DLD1 (cell line): ENCODE results near the gene CXorf65.

Experiments used
- in situ Hi-C: cut with HindIII; loops from 2 replicates; pipeline ENCODE4 v1.10.0; 2017; ENCODE audit warnings: low sequenced_read_pairs

Gene CXorf65

GRCh38 chrX:71068044-71068918 is 38.3 kb downstream of the CXorf65 start, which contains the start of gene SNX12:
SNX12 (minus strand) TSS chrX:71068334; CDS start chrX:71068306, 28 bp downstream.
- in situ Hi-C loops, result no loop called here

- in situ Hi-C loops, result no loop called here
Measured at GRCh38 chrX:71067712-71068043, 38.9 kb downstream of the CXorf65 start.

GRCh38 chrX:71067089-71067488 is 39.5 kb downstream of the CXorf65 start:
- in situ Hi-C loops, result no loop called here

GRCh38 chrX:71060127-71060526 is 46.4 kb downstream of the CXorf65 start:
- in situ Hi-C loops, result no loop called here

- in situ Hi-C loops, result no loop called here
Measured at GRCh38 chrX:71057848-71058530, 48.6 kb downstream of the CXorf65 start.

GRCh38 chrX:71056867-71057266 is 49.7 kb downstream of the CXorf65 start:
- in situ Hi-C loops, result no loop called here
